OCI-LY7 (cell line): ENCODE results near the gene RAPGEFL1. TPM values are rescaled to one million over a fixed set of nuclear protein-coding genes. Genes with fewer than 3 reads are reported as not detected.
"Not testable (repeated sequence)": the region's sequence is repeated elsewhere in the genome, so short reads cannot be mapped to it uniquely, and the experiment has no call there.

Experiments used
- BruUV-seq: library from RNA; stranded (reverse); fragments of 400-500 nt; replicated peaks from 2 replicates; lab custom pipeline; 2021; lab: Mats Ljungman, UMichigan
- CTCF ChIA-PET: fragments of 300-600 bp; sonication (Branson Sonifier 250); formaldehyde crosslinking; loops from one replicate; lab custom pipeline; 2022; ENCODE audit warnings: antibody characterized with exemption; ENCODE audit not compliant: unreplicated experiment; lab: Charles Lee
- POLR2A ChIA-PET: fragments of 300-600 bp; sonication (Branson Sonifier 250); formaldehyde crosslinking; loops from one replicate; lab custom pipeline; 2022; ENCODE audit warnings: antibody characterized with exemption; lab: Charles Lee
- DNase-seq: peaks from one replicate; pipeline ENCODE4 v3.0.0-alpha.2; 2015; ENCODE audit warnings: low spot score
- H2AFZ ChIP-seq: fragments of 200-600 bp; sonication (generic), shearing (Covaris generic); 2 replicates; pipeline ENCODE4 v1.6.1; 2014; ENCODE audit warnings: mild to moderate bottlenecking, antibody characterized with exemption, low read length, moderate library complexity
- H3K27ac ChIP-seq: fragments of 200-600 bp; sonication (generic); 2 replicates; pipeline ENCODE4 v1.5.1; 2014; ENCODE audit warnings: mixed run types, low read depth, mild to moderate bottlenecking, moderate library complexity, low read length, inconsistent platforms; ENCODE audit not compliant: poor library complexity, severe bottlenecking
- H3K36me3 ChIP-seq: fragments of 200-600 bp; sonication (generic); 2 replicates; pipeline ENCODE4 v1.6.1; 2014; ENCODE audit warnings: mild to moderate bottlenecking, antibody characterized with exemption, low read length, moderate library complexity, mixed read lengths; ENCODE audit not compliant: insufficient read depth
- H3K4me1 ChIP-seq: fragments of 200-600 bp; sonication (generic); 2 replicates; pipeline ENCODE4 v1.5.1; 2014; ENCODE audit warnings: mild to moderate bottlenecking, low read length; ENCODE audit not compliant: insufficient read depth, poor library complexity, severe bottlenecking
- H3K4me2 ChIP-seq: fragments of 200-600 bp; sonication (generic); 2 replicates; pipeline ENCODE4 v1.6.1; 2014; ENCODE audit warnings: mild to moderate bottlenecking, low read length
- H3K4me3 ChIP-seq: fragments of 200-600 bp; sonication (generic); 2 replicates; pipeline ENCODE4 v1.5.1; 2014; ENCODE audit warnings: mild to moderate bottlenecking, low read depth, low read length; ENCODE audit not compliant: poor library complexity, severe bottlenecking
- H3K79me2 ChIP-seq: fragments of 200-600 bp; sonication (generic); 2 replicates; pipeline ENCODE4 v1.6.1; 2016; ENCODE audit warnings: low read depth, mild to moderate bottlenecking, low read length, moderate library complexity, mixed read lengths; ENCODE audit not compliant: insufficient read depth
- H3K9me2 ChIP-seq: fragments of 200-600 bp; sonication (generic); 2 replicates; pipeline ENCODE4 v1.6.1; 2016; ENCODE audit warnings: mild to moderate bottlenecking, low read length, mixed read lengths; ENCODE audit not compliant: insufficient read depth
- H3K9me3 ChIP-seq: fragments of 200-600 bp; sonication (generic); 2 replicates; pipeline ENCODE4 v1.6.1; 2014; ENCODE audit warnings: mild to moderate bottlenecking, mixed run types, low read length, mixed read lengths
- H4K20me1 ChIP-seq: fragments of 200-600 bp; sonication (generic); 2 replicates; pipeline ENCODE4 v1.6.1; 2014; ENCODE audit warnings: mild to moderate bottlenecking, antibody characterized with exemption, low read length, moderate library complexity, mixed read lengths; ENCODE audit not compliant: insufficient read depth
- EZH2phosphoT487 ChIP-seq: fragments of 200-600 bp; sonication (generic); IDR thresholded peaks from 2 replicates; pipeline ENCODE4 v1.6.1; 2018; ENCODE audit warnings: low read depth, borderline replicate concordance, mild to moderate bottlenecking, mixed run types, antibody characterized with exemption, low read length, moderate library complexity, mixed read lengths
- intact Hi-C: fragments of 100-400 bp; cut with micrococcal nuclease; formaldehyde crosslinking; loops from one replicate; pipeline ENCODE4 v1.10.0; 2022; ENCODE audit not compliant: unreplicated experiment
- total RNA-seq, 2 experiments: library from RNA; depleted of rRNA in 1 of 2; stranded (reverse); fragments of >200 nt in 1 of 2; shearing (Covaris generic) in 1 of 2; gene quantifications; 2 replicates each; pipeline ENCODE4 v1.2.3, GENCODE V29; 2014 to 2022
- TF ChIP-seq, protein P1 (sequence below): fragments of 200-600 bp; sonication (generic); conservative IDR thresholded peaks from 2 replicates; pipeline ENCODE4 v1.5.1; 2014; ENCODE audit warnings: mild to moderate bottlenecking, antibody characterized with exemption, low read length, moderate library complexity, mixed read lengths

Gene RAPGEFL1
- total RNA-seq, 2 experiments from 2014 or later = 2.1 to 5.8 TPM

GRCh38 chr17:40198576-40198975, 21.3 kb downstream of the RAPGEFL1 start:
- ChIA-PET CTCF (no interaction called here), POLR2A (interaction anchor here (0.6 to 1.1 kb wide), 4 partner anchors 19 to 90 kb away, joined by 3 to 4 read pairs (median 3); no protein-coding TSS in a partner anchor)
- H3K4me1 ChIP-seq = peaks cover 11% of the 10 kb centered on the region
- H4K20me1 ChIP-seq = no peaks in the 10 kb centered on the region
- no peaks in the 10 kb centered on the region for H3K36me3 ChIP-seq
- no peaks in the 10 kb centered on the region for H3K79me2 ChIP-seq
- TF ChIP-seq, protein P1, sequence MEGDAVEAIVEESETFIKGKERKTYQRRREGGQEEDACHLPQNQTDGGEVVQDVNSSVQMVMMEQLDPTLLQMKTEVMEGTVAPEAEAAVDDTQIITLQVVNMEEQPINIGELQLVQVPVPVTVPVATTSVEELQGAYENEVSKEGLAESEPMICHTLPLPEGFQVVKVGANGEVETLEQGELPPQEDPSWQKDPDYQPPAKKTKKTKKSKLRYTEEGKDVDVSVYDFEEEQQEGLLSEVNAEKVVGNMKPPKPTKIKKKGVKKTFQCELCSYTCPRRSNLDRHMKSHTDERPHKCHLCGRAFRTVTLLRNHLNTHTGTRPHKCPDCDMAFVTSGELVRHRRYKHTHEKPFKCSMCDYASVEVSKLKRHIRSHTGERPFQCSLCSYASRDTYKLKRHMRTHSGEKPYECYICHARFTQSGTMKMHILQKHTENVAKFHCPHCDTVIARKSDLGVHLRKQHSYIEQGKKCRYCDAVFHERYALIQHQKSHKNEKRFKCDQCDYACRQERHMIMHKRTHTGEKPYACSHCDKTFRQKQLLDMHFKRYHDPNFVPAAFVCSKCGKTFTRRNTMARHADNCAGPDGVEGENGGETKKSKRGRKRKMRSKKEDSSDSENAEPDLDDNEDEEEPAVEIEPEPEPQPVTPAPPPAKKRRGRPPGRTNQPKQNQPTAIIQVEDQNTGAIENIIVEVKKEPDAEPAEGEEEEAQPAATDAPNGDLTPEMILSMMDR = no peak
- no peak for TF ChIP-seq EZH2phosphoT487
- H3K27ac ChIP-seq = no peak overlapping the region
- no peak overlapping the region for H3K4me3 ChIP-seq
- H3K4me2 ChIP-seq = no peak overlapping the region
- BruUV-seq = no TSS peak
- intact Hi-C loops = no loop called here
- no peaks in the 10 kb centered on the region for H3K9me3 ChIP-seq
- H3K9me2 ChIP-seq = no peaks in the 10 kb centered on the region
- H2AFZ ChIP-seq = no peak overlapping the region
- no peak for DNase-seq

DNA sequence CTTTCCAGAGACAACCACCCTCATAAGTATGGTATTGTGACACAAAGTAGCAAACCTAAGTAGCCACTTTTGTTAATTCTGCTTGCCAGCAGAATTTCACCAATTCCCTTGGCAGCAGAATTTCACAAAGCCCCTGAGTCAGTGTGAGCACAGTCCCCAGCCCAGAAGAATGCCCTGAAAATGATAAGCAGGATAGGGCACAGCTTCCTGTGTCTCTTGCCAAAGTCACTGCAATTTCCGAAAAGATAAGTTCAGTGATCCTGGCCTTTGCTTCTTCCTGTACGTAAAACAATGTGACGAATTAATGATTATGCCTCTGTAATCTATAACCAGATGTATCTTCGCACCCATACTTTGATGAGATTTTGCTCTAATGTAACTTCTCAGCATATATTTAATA, 25.9 kb downstream of the RAPGEFL1 start:
- Histone ChIP-seq H3K36me3 (no peaks in the 10 kb centered on the region), H3K4me2 (no peak overlapping the region), H3K27ac (no peak overlapping the region), H3K4me1 (no peaks in the 10 kb centered on the region), H3K9me3 (no peaks in the 10 kb centered on the region), H3K9me2 (no peaks in the 10 kb centered on the region), H3K79me2 (no peaks in the 10 kb centered on the region), H2AFZ (no peak overlapping the region), H3K4me3 (no peak overlapping the region), H4K20me1 (no peaks in the 10 kb centered on the region)
- CTCF ChIA-PET = no interaction called here
- POLR2A ChIA-PET = no interaction called here
- intact Hi-C loops = no loop called here
- BruUV-seq = no TSS peak
- DNase-seq = no peak
- no peak for TF ChIP-seq EZH2phosphoT487
- TF ChIP-seq, protein P1 = no peak

DNA sequence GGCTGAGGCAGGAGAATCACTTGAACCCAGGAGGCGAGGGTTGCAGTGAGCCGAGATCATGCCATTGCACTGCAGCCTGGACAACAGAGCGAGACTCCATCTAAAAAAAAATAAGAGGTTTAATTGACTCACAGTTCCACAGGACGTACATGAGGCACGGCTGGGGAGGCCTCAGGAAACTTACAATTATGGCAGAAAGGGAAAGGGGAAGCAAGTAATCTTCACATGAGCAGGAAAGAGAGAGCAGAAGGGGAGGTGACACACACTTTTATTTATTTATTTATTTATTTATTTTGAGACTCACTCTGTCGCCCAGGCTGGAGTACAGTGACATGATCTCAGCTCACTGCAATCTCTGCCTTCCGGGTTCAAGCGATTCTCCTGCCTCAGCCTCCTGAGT, 28.9 kb downstream of the RAPGEFL1 start:
- BruUV-seq, DNase-seq, POLR2A ChIA-PET, H3K4me3 ChIP-seq, intact Hi-C loops, H3K4me2 ChIP-seq, H3K36me3 ChIP-seq, CTCF ChIA-PET, H3K27ac ChIP-seq, H3K9me2 ChIP-seq, H4K20me1 ChIP-seq, H3K9me3 ChIP-seq, H3K79me2 ChIP-seq, H2AFZ ChIP-seq, H3K4me1 ChIP-seq: not testable (repeated sequence)
